ENCODE results near the gene ADGRV1.
A peak's percentile ranks its signal among the peaks of the same experiment; 100 is the strongest.

The ADGRV1 gene

DNA sequence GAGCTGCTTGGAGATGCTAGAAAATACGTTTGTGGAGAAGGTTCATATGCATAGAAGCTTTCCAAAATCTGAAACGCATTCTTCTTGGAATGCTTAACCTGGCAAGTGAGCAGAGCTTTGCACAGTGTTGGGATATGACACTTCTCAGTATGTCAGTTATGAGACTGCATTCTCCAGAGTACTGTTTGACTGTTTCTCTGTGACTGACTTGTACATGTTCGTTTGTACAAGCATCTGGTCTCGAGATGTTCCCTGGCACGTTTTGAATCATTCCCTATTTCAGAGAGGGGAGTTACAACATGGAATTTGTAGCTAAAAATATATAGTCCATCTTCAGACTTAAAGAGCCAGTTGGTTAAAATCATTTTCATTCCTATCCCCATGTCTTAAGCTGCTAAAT is 552.1 kb downstream of the ADGRV1 start:
- TF ChIP-seq TAF1 (IDR thresholded peaks at IDR 0.05; ENCODE audit: borderline replicate concordance, low read depth, low read length), result no peak
- TF ChIP-seq POLR2AphosphoS5 (IDR thresholded peaks at IDR 0.05; ENCODE audit: low read depth, low read length), result no peak
- TF ChIP-seq POLR2A (IDR thresholded peaks at IDR 0.05; ENCODE audit: low read depth, low read length), result no peak
- no peak for DNase-seq (ENCODE audit: insufficient read length)
- peak; percentile 5 for FAIRE-seq

DNA sequence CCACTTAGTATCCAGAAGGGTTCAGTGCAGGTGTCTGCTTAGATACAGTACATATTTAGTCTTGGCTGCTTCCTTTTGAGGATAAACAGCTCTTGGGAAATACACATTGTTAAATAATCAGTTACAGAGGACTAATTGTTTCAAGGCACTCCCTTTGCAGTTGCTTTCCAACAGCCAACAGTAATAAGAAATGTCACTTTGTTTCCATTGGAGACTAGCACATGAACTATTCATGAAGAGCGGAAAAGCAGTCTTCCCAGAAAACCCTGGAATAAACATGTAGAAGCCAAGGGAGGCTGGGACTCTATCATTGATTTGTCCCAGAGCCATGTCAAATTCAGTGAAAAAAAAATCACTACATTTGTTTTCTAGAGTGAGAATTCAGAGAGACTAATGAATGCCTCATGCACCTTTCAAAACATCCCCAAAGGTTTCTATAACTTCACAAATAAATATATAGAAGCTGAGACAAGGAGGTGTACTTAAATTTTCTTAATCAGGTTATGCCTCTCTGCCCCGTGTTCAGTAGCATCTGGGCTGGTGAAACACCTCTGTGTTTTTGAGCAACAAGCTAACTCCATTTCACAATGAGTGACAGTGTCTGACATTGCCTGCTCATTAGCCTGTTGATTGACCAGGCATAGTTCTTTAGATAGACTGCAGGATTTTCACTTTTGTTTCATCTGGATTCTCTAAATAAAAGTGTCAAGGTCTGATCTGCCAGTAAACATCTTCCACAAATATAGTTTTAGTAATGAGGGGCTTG is 553.1 kb downstream of the ADGRV1 start:
- TF ChIP-seq TAF1 (IDR thresholded peaks at IDR 0.05; ENCODE audit: borderline replicate concordance, low read depth, low read length), result no peak
- TF ChIP-seq POLR2A (IDR thresholded peaks at IDR 0.05; ENCODE audit: low read depth, low read length), result no peak
- TF ChIP-seq POLR2AphosphoS5 (IDR thresholded peaks at IDR 0.05; ENCODE audit: low read depth, low read length), result no peak
- FAIRE-seq, result no peak
- DNase-seq (ENCODE audit: insufficient read length), result no peak

DNA sequence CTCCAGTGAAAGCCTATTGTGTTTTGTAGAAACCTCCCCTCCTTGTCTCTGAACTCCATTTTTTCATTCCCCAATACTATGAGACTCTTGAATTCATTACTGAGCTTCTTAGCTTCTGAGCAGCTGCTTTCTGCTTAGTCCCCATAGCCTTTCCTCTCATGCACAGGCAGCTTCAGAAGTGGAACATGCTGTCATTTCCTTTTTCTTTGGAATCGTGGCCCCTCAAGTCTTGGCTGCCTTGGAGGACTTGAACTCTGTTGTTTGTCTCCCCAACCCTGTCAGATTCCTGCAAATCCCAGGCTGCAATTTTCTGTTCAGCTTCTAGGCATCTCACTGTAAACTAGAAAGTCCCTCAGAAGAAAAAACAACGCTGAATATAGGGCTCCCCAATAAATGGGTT is 556.1 kb downstream of the ADGRV1 start:
- FAIRE-seq (no peak), DNase-seq (ENCODE audit: insufficient read length) (no peak)
- TF ChIP-seq TAF1 (IDR thresholded peaks at IDR 0.05; ENCODE audit: borderline replicate concordance, low read depth, low read length), result no peak
- TF ChIP-seq POLR2A (IDR thresholded peaks at IDR 0.05; ENCODE audit: low read depth, low read length), result no peak
- TF ChIP-seq POLR2AphosphoS5 (IDR thresholded peaks at IDR 0.05; ENCODE audit: low read depth, low read length), result no peak

DNA sequence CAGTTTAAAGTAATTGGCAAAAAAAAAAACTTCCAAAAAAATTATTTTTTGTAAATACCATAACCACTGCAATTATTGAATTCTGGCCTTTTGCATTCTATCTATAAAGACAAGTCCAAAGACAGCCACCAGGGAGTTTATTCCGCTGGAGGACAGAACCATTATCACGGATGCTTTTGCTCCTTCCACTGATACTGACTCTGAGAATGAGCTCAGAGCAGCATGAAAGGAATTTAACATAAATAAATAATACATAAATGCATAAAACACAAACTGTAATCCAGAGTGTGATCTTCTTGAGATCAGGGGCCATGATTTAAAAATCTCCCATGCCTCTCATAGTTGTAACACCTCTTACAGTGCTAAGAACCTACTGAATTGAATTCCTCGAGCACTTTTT is 559.8 kb downstream of the ADGRV1 start:
- FAIRE-seq (no peak), DNase-seq (ENCODE audit: insufficient read length) (no peak)
- TF ChIP-seq POLR2AphosphoS5 (IDR thresholded peaks at IDR 0.05; ENCODE audit: low read depth, low read length) (no peak), TAF1 (IDR thresholded peaks at IDR 0.05; ENCODE audit: borderline replicate concordance, low read depth, low read length) (no peak), POLR2A (IDR thresholded peaks at IDR 0.05; ENCODE audit: low read depth, low read length) (no peak)

GRCh38 chr5:91118796-91119195 is 560.2 kb downstream of the ADGRV1 start:
- TF ChIP-seq POLR2AphosphoS5 (IDR thresholded peaks at IDR 0.05; ENCODE audit: low read depth, low read length) (no peak), POLR2A (IDR thresholded peaks at IDR 0.05; ENCODE audit: low read depth, low read length) (no peak), TAF1 (IDR thresholded peaks at IDR 0.05; ENCODE audit: borderline replicate concordance, low read depth, low read length) (no peak)
- DNase-seq (ENCODE audit: insufficient read length) (no peak), FAIRE-seq (no peak)

DNA sequence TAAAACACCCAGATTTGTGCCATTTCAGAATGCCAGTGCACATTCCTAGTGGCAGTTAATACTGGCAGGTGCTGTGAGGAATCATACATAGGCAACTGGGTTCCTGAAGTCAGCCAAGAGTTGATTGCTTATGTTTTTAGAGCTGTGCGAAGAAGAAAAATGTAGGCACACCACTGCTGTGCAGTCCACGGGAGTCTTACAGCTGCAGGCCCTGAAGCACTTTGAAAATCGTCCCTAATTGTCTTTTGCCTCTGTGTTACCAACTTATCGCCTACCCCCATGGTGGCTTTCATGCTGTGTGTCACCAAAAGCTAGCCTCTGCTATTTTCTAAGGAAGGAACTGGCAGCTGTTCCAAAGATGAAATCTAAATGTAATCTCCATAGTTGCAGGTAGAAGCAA is 560.6 kb downstream of the ADGRV1 start:
- no peak for TF ChIP-seq POLR2A (IDR thresholded peaks at IDR 0.05; ENCODE audit: low read depth, low read length)
- TF ChIP-seq POLR2AphosphoS5 (IDR thresholded peaks at IDR 0.05; ENCODE audit: low read depth, low read length), result no peak
- TF ChIP-seq TAF1 (IDR thresholded peaks at IDR 0.05; ENCODE audit: borderline replicate concordance, low read depth, low read length), result no peak
- DNase-seq (ENCODE audit: insufficient read length) (no peak), FAIRE-seq (no peak)

- no peak for DNase-seq (ENCODE audit: insufficient read length)
- FAIRE-seq, result no peak
- no peak for TF ChIP-seq POLR2AphosphoS5 (IDR thresholded peaks at IDR 0.05; ENCODE audit: low read depth, low read length)
Observed at GRCh38 chr5:91119981-91120850, 561.6 kb downstream of the ADGRV1 start.

GRCh38 chr5:91121347-91121993 is 562.9 kb downstream of the ADGRV1 start:
- FAIRE-seq (no peak), DNase-seq (ENCODE audit: insufficient read length) (no peak)
- TF ChIP-seq POLR2A (IDR thresholded peaks at IDR 0.05; ENCODE audit: low read depth, low read length) (no peak), POLR2AphosphoS5 (IDR thresholded peaks at IDR 0.05; ENCODE audit: low read depth, low read length) (no peak)

DNA sequence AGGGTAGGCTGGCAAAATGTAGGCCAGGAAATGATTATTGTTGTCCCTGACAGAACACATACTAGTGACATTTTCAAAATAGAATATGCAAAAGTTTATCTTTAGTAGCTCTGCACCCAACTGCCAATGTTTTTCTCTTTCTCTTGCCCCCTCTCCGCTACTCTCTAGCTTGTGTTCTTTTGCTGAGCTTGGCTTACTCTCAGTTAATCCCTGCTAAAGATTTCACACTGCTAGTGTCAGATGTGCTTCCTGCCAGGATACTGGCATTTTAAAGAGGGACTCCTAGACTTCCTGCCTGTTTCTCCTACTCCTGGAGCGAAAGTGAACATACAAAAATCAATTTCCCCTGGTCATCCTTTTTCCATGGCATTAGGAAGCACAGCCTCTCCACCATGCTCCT is 564.1 kb downstream of the ADGRV1 start:
- no peak for DNase-seq (ENCODE audit: insufficient read length)
- no peak for TF ChIP-seq POLR2A (IDR thresholded peaks at IDR 0.05; ENCODE audit: low read depth, low read length)
- no peak for TF ChIP-seq POLR2AphosphoS5 (IDR thresholded peaks at IDR 0.05; ENCODE audit: low read depth, low read length)
- no peak for TF ChIP-seq TAF1 (IDR thresholded peaks at IDR 0.05; ENCODE audit: borderline replicate concordance, low read depth, low read length)
- FAIRE-seq, result no peak

DNA sequence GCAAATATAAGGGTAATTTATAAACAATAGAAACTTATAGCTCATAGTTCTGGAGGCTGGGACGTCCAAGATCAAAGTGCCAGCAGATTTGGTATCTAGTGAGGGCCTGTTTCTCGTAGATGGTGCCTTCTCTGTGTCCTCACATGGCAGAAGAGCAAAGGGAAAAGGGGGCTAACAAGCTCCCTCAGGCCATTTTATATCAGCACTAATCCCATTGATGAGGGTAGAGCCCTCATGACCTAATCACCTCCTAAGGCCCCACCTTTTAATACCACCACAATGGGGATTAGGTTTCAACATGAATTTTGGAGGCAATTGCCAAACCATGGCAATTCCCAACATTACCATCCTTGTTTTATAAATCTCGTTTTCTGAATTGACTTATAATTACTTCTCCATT is 564.7 kb downstream of the ADGRV1 start:
- DNase-seq (ENCODE audit: insufficient read length) (no peak), FAIRE-seq (no peak)
- TF ChIP-seq POLR2A (IDR thresholded peaks at IDR 0.05; ENCODE audit: low read depth, low read length) (no peak), POLR2AphosphoS5 (IDR thresholded peaks at IDR 0.05; ENCODE audit: low read depth, low read length) (no peak), TAF1 (IDR thresholded peaks at IDR 0.05; ENCODE audit: borderline replicate concordance, low read depth, low read length) (no peak)

GRCh38 chr5:91123901-91124300 is 565.3 kb downstream of the ADGRV1 start:
- no peak for FAIRE-seq
- TF ChIP-seq POLR2A (IDR thresholded peaks at IDR 0.05; ENCODE audit: low read depth, low read length) (no peak), TAF1 (IDR thresholded peaks at IDR 0.05; ENCODE audit: borderline replicate concordance, low read depth, low read length) (no peak), POLR2AphosphoS5 (IDR thresholded peaks at IDR 0.05; ENCODE audit: low read depth, low read length) (no peak)
- DNase-seq (ENCODE audit: insufficient read length), result no peak
